Stimulated activated CD4-positive, alpha-beta T cell treated with anti-CD3 and anti-CD28 coated beads, Interleukin-4, amount 100 ng/mL, for 4 hours (primary cell): ENCODE measurements around the gene AGAP1.
"Not testable (repeated sequence)": the region's sequence is repeated elsewhere in the genome, so short reads cannot be mapped to it uniquely, and the experiment has no call there.

ENCODE experiments used
- DNase-seq, 2 experiments: peaks; one replicate each; pipeline ENCODE4 v3.0.0-alpha.2; 2020

Gene AGAP1

GRCh38 chr2:236088368-236089057, 594.7 kb downstream of the AGAP1 start:
- no peak for DNase-seq

- no peak for DNase-seq
Observed at GRCh38 chr2:236089271-236090026, 595.6 kb downstream of the AGAP1 start.

GRCh38 chr2:236090027-236090382, 596.2 kb downstream of the AGAP1 start:
- no peak for DNase-seq

GRCh38 chr2:236090826-236091225, 597.0 kb downstream of the AGAP1 start:
- not testable (repeated sequence) for DNase-seq

GRCh38 chr2:236092714-236093113, 598.9 kb downstream of the AGAP1 start:
- no peak for DNase-seq

- no peak for DNase-seq
Observed at GRCh38 chr2:236093134-236093533, 599.3 kb downstream of the AGAP1 start.

- DNase-seq, result no peak
Observed at GRCh38 chr2:236095504-236095903, 601.7 kb downstream of the AGAP1 start.

- DNase-seq, result no peak
Observed at GRCh38 chr2:236101311-236101950, 607.6 kb downstream of the AGAP1 start.

- DNase-seq, result no peak
Observed at GRCh38 chr2:236102971-236103370, 609.1 kb downstream of the AGAP1 start.

GRCh38 chr2:236103981-236104380, 610.1 kb downstream of the AGAP1 start:
- DNase-seq, result no peak

GRCh38 chr2:236105955-236106607, 612.2 kb downstream of the AGAP1 start:
- no peak for DNase-seq

- no peak for DNase-seq
Observed at GRCh38 chr2:236106761-236107160, 612.9 kb downstream of the AGAP1 start.

GRCh38 chr2:236107536-236107935, 613.7 kb downstream of the AGAP1 start:
- DNase-seq, result no peak

GRCh38 chr2:236107942-236108625, 614.2 kb downstream of the AGAP1 start:
- DNase-seq, result no peak

GRCh38 chr2:236109061-236109460, 615.2 kb downstream of the AGAP1 start:
- DNase-seq, result no peak

GRCh38 chr2:236109473-236109872, 615.6 kb downstream of the AGAP1 start:
- no peak for DNase-seq

GRCh38 chr2:236112466-236112865, 618.6 kb downstream of the AGAP1 start:
- no peak for DNase-seq

GRCh38 chr2:236113425-236113824, 619.6 kb downstream of the AGAP1 start:
- no peak for DNase-seq

- DNase-seq, result no peak
Observed at GRCh38 chr2:236113948-236114347, 620.1 kb downstream of the AGAP1 start.

GRCh38 chr2:236114959-236115358, 621.1 kb downstream of the AGAP1 start:
- no peak for DNase-seq

- no peak for DNase-seq
Observed at GRCh38 chr2:236117401-236117800, 623.6 kb downstream of the AGAP1 start.

- DNase-seq, result no peak
Observed at GRCh38 chr2:236117861-236118269, 624.0 kb downstream of the AGAP1 start.

GRCh38 chr2:236119003-236119402, 625.2 kb downstream of the AGAP1 start:
- DNase-seq, result no peak
